Esophagus squamous epithelium (tissue), 5 donors: ENCODE data around the gene NIM1K. TPM values are rescaled to one million over a fixed set of nuclear protein-coding genes. Genes with fewer than 3 reads are reported as not detected.
A peak's percentile ranks its signal among the peaks of the same experiment; 100 is the strongest.

ENCODE experiments used
- DNase-seq: peaks from one replicate; lab custom pipeline; 2025; lab: John Stamatoyannopoulos, UW
- H3K27ac ChIP-seq, 4 donors: fragments of 200-600 bp; sonication (generic); one replicate each; pipeline ENCODE4 v1.5.1; 2016 to 2019; ENCODE audit warnings: mild to moderate bottlenecking in 1 of 4
- H3K27me3 ChIP-seq, 4 donors: fragments of 200-600 bp; sonication (generic); 1 replicate in 3 of 4; 2 replicates in 1 of 4; pipeline versions ENCODE4 v1.5.1 to v1.6.0; 2017 to 2021; ENCODE audit warnings: antibody characterized with exemption in 1 of 4
- H3K36me3 ChIP-seq, 3 donors: fragments of 200-600 bp; sonication (generic); one replicate each; pipeline ENCODE4 v1.5.1; 2016 to 2019
- H3K4me1 ChIP-seq, 3 donors: fragments of 200-600 bp; sonication (generic); one replicate each; pipeline ENCODE4 v1.5.1; 2017 to 2019
- H3K4me3 ChIP-seq, 4 donors: fragments of 200-600 bp; sonication (generic); 1 replicate in 3 of 4; 2 replicates in 1 of 4; pipeline ENCODE4 v1.5.1; 2016 to 2019; ENCODE audit warnings: mild to moderate bottlenecking in 2 of 4, moderate library complexity in 1 of 4
- H3K9me3 ChIP-seq, 3 donors: fragments of 200-600 bp; sonication (generic); one replicate each; pipeline ENCODE4 v1.5.1; 2016 to 2019
- CTCF ChIP-seq, 6 experiments: fragments of 450-650 bp in 4 of 6; fragments of 200-600 bp in 2 of 6; sonication (generic) in 2 of 6; IDR thresholded peaks; one replicate each; pipeline ENCODE4 v1.5.1; 2016 to 2019; ENCODE audit warnings: antibody characterized with exemption in 6 of 6, mild to moderate bottlenecking in 4 of 6, moderate library complexity in 4 of 6
- POLR2A ChIP-seq, 4 donors: fragments of 450-650 bp; IDR thresholded peaks; one replicate each; pipeline ENCODE4 v1.6.1; 2017; ENCODE audit warnings: antibody characterized with exemption in 4 of 4, mild to moderate bottlenecking in 4 of 4, moderate library complexity in 3 of 4
- WGBS, 2 donors: methylation state at CpG; one replicate each; pipeline ENCODE4 v1.1.5; 2018; 5-methylcytosine and 5-hydroxymethylcytosine counted together
- intact Hi-C: fragments of 100-400 bp; cut with DNase I; formaldehyde crosslinking; loops from one replicate; pipeline ENCODE4 v1.15.0; 2022
- total RNA-seq, 4 donors: library from RNA; depleted of rRNA; stranded (reverse); fragments of >200 nt; gene quantifications; one replicate each; pipeline ENCODE4 v1.1.0, GENCODE V29; 2016
- donor health status: DM: yes; HTN: yes; CAD: no.

NIM1K gene
- total RNA-seq, 4 donors from 2014 or later = 0.38 TPM; not detected in 2

GRCh38 chr5:43209833-43210232 is 17.8 kb downstream of the NIM1K start:
- TF ChIP-seq CTCF (IDR thresholded peaks at IDR 0.05) = no peak
- no peak for TF ChIP-seq POLR2A (IDR thresholded peaks at IDR 0.05)
- WGBS, 2 donors = 51 to 69% methylated on average over 5 of the region's 5 CpGs
- intact Hi-C loops = no loop called here
- DNase-seq = no peak
- Histone ChIP-seq H3K27me3 (no peaks in the 10 kb centered on the region), H3K27ac (no peak overlapping the region), H3K4me3 (no peak overlapping the region), H3K36me3 (no peaks in the 10 kb centered on the region), H3K9me3 (no peaks in the 10 kb centered on the region), H3K4me1 (peaks cover 0 to 9% (median 1%) of the 10 kb centered on the region in 3 donors)

DNA sequence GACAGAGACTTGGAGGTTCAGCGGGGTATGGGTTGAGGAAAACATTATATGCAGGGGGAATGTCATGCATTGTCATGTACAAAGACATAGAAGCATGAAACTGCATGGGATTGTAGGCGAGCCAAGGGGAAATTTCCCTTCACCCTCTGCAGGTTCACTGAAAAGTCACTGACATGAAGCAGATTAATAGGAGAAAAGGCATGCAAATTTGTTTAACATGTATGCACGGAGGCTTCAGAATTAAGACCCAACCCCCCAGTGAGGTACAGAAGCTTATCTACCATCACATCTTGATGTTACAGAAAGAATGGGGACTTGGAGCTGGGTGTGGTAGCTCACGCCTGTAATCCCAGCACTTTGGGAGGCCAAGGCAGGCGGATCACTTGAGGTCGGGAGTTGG is 18.5 kb downstream of the NIM1K start:
- Histone ChIP-seq H3K9me3 (no peaks in the 10 kb centered on the region), H3K27ac (no peak overlapping the region), H3K4me3 (no peak overlapping the region), H3K36me3 (no peaks in the 10 kb centered on the region), H3K4me1 (peaks cover 0 to 9% (median 4%) of the 10 kb centered on the region in 3 donors), H3K27me3 (no peaks in the 10 kb centered on the region)
- WGBS, 2 donors = 45 to 76% methylated on average over 6 of the region's 6 CpGs
- TF ChIP-seq POLR2A (IDR thresholded peaks at IDR 0.05) (no peak), CTCF (IDR thresholded peaks at IDR 0.05) (no peak)
- intact Hi-C loops = no loop called here
- DNase-seq = no peak

DNA sequence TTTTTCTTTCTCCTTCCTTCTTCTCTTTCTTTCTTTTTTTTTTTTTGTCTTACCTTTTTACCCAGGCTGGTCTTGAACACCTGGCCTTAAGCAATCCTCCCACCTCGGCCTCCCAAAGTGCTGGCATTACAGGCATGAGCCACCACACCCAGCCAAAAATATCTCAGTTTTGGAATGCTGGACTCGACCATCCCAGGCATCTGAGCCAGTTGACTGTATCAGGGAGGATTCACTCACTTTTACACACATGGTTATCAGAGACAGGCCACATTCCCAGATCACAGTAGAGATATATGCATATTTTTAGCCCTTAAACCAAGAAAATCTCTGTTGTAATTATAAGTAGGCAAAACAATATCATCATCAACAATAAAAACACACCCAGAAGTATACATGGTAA is 21.9 kb downstream of the NIM1K start:
- Histone ChIP-seq H3K4me1 (peaks cover 0 to 4% (median 4%) of the 10 kb centered on the region in 3 donors), H3K27ac (no peak overlapping the region), H3K36me3 (no peaks in the 10 kb centered on the region), H3K4me3 (no peak overlapping the region), H3K9me3 (no peaks in the 10 kb centered on the region), H3K27me3 (no peaks in the 10 kb centered on the region)
- no peak for DNase-seq
- 65% methylated on average over 2 of the region's 2 CpGs; no CpG with 5 or more reads in 1 of the 2 donors for WGBS, 2 donors
- TF ChIP-seq CTCF (IDR thresholded peaks at IDR 0.05) (no peak), POLR2A (IDR thresholded peaks at IDR 0.05) (no peak)
- intact Hi-C loops = no loop called here

GRCh38 chr5:43215073-43215631 is 23.1 kb downstream of the NIM1K start:
- intact Hi-C loops = no loop called here
- Histone ChIP-seq H3K27ac (peak overlapping the region in 1 of 4 donors; percentile 26), H3K9me3 (no peaks in the 10 kb centered on the region), H3K27me3 (no peaks in the 10 kb centered on the region), H3K4me1 (peaks cover 0 to 4% (median 0%) of the 10 kb centered on the region in 3 donors), H3K4me3 (no peak overlapping the region), H3K36me3 (no peaks in the 10 kb centered on the region)
- WGBS, 2 donors = 57% methylated on average over 11 of the region's 11 CpGs
- no peak for DNase-seq
- no peak for TF ChIP-seq POLR2A (IDR thresholded peaks at IDR 0.05)
- TF ChIP-seq CTCF (IDR thresholded peaks at IDR 0.05) = no peak

GRCh38 chr5:43216941-43217340 is 24.9 kb downstream of the NIM1K start:
- 57 to 67% methylated on average over 2 of the region's 2 CpGs for WGBS, 2 donors
- Histone ChIP-seq H3K27me3 (no peaks in the 10 kb centered on the region), H3K36me3 (no peaks in the 10 kb centered on the region), H3K4me3 (no peak overlapping the region), H3K4me1 (peaks cover 0 to 4% (median 0%) of the 10 kb centered on the region in 3 donors), H3K9me3 (no peaks in the 10 kb centered on the region), H3K27ac (no peak overlapping the region)
- intact Hi-C loops = no loop called here
- no peak for TF ChIP-seq POLR2A (IDR thresholded peaks at IDR 0.05)
- no peak for TF ChIP-seq CTCF (IDR thresholded peaks at IDR 0.05)
- no peak for DNase-seq
